G401.6 (cell line): ENCODE measurements around the gene KLHDC7B.

Experiments
- FAIRE-seq: peaks from 2 replicates; lab custom pipeline; 2012; peaks lifted over from hg19 to GRCh38; lab: Jason Lieb, UNC

Gene KLHDC7B

GRCh38 chr22:50595189-50595588 lies 49.5 kb downstream of the KLHDC7B start:
- FAIRE-seq, result no peak

GRCh38 chr22:50597097-50597496 lies 51.4 kb downstream of the KLHDC7B start:
- FAIRE-seq, result no peak

GRCh38 chr22:50599816-50600455 lies 54.2 kb downstream of the KLHDC7B start:
- no peak for FAIRE-seq

- FAIRE-seq, result no peak
Observed at GRCh38 chr22:50600538-50600937, 54.8 kb downstream of the KLHDC7B start, which contains the start of gene MAPK8IP2. Gene MAPK8IP2, plus strand, starts transcription at chr22:50600793. Its CDS starts 26 bp downstream, at chr22:50600819.
